ENCODE measurements around the gene THOC2.

DNA sequence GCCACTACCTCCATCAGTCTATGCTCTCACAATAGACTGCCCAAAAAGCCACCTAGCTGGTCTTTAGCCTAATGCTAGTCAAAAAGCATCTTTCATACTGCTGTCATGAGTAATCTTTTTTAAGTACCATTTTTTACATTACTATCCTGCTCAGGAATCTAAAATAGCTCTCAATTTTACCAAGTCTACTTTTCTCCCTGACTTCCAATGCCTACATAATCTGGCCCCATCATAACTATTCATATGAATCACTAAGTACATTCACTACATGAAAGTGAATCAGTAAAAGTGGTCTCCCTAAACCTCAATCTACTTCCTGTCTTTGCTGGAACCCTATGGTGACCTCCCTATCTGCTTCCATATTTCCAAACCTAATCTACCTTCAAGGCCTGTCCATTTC lies 105.9 kb downstream of the THOC2 start:
- TF ChIP-seq, protein P1, sequence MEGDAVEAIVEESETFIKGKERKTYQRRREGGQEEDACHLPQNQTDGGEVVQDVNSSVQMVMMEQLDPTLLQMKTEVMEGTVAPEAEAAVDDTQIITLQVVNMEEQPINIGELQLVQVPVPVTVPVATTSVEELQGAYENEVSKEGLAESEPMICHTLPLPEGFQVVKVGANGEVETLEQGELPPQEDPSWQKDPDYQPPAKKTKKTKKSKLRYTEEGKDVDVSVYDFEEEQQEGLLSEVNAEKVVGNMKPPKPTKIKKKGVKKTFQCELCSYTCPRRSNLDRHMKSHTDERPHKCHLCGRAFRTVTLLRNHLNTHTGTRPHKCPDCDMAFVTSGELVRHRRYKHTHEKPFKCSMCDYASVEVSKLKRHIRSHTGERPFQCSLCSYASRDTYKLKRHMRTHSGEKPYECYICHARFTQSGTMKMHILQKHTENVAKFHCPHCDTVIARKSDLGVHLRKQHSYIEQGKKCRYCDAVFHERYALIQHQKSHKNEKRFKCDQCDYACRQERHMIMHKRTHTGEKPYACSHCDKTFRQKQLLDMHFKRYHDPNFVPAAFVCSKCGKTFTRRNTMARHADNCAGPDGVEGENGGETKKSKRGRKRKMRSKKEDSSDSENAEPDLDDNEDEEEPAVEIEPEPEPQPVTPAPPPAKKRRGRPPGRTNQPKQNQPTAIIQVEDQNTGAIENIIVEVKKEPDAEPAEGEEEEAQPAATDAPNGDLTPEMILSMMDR (IDR thresholded peaks at IDR 0.05; ENCODE audit: control extremely low read depth in 1 of 3, insufficient read depth in 1 of 3, low read depth in 1 of 3, low read length in 3 of 3), result no peak
- no peak for TF ChIP-seq RXRA (IDR thresholded peaks at IDR 0.05; ENCODE audit: insufficient read depth, low read depth, low read length)
- TF ChIP-seq EP300 (IDR thresholded peaks at IDR 0.05; ENCODE audit: borderline replicate concordance in 1 of 2, low read depth in 2 of 2, low read length in 2 of 2), result no peak
- no peak for TF ChIP-seq POLR2A (IDR thresholded peaks at IDR 0.05; ENCODE audit: control extremely low read depth in 1 of 2, low read depth in 2 of 2, low read length in 2 of 2)
- TF ChIP-seq, protein P2, sequence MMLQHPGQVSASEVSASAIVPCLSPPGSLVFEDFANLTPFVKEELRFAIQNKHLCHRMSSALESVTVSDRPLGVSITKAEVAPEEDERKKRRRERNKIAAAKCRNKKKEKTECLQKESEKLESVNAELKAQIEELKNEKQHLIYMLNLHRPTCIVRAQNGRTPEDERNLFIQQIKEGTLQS (IDR thresholded peaks at IDR 0.05; ENCODE audit: insufficient read depth, low read depth, low read length), result no peak
- no peak for TF ChIP-seq MAFK (IDR thresholded peaks at IDR 0.05; ENCODE audit: low read depth, low read length)
- TF ChIP-seq EZH2 (IDR thresholded peaks at IDR 0.05; ENCODE audit: low read depth, low read length, severe bottlenecking), result no peak
- TF ChIP-seq PHF8 (conservative IDR thresholded peaks at IDR 0.05; ENCODE audit: low read depth, low read length), result no peak
- TF ChIP-seq HDAC6 (IDR thresholded peaks at IDR 0.05; ENCODE audit: low read depth, low read length), result no peak
- no peak for TF ChIP-seq TEAD4 (IDR thresholded peaks at IDR 0.05; ENCODE audit: low read depth, low read length)
- no peak for TF ChIP-seq POLR2AphosphoS5 (IDR thresholded peaks at IDR 0.05; ENCODE audit: low read depth, low read length)
- no peak for TF ChIP-seq GABPA (IDR thresholded peaks at IDR 0.05; ENCODE audit: borderline replicate concordance, insufficient read depth, low read length)
- no peak for TF ChIP-seq CHD2 (IDR thresholded peaks at IDR 0.05; ENCODE audit: low read length)
- TF ChIP-seq, protein P3, sequence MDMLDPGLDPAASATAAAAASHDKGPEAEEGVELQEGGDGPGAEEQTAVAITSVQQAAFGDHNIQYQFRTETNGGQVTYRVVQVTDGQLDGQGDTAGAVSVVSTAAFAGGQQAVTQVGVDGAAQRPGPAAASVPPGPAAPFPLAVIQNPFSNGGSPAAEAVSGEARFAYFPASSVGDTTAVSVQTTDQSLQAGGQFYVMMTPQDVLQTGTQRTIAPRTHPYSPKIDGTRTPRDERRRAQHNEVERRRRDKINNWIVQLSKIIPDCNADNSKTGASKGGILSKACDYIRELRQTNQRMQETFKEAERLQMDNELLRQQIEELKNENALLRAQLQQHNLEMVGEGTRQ (IDR thresholded peaks at IDR 0.05; ENCODE audit: low read length), result no peak
